Measurements from ENCODE around the gene RAMP1.
A peak's percentile ranks its signal among the peaks of the same experiment; 100 is the strongest.

Gene RAMP1

GRCh38 chr2:237955640-237956401 is 96.4 kb downstream of the RAMP1 start:
- DNase-seq, result peak; percentile 69

- no peak for DNase-seq
These were observed 96.9 kb downstream of the RAMP1 start for GRCh38 chr2:237956402-237956736.

DNA sequence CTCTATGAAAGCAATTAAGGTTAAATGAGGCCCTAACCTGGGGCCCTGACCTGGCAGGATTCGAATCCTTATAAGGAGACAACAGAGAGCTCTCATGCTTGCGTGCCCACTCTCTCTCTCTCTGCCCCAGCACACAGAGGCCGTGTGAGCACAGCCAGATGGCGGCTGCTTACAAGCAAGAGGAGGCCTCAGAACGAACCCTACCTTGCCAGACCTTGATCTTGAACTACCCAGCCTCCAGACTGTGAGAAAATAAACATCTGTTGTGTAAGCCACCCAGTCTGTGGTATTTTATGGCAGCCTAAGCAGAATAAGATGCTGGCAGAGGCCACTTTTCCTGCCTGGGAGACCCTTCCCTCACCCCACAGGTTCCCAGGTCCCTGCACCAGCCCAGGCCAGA is 102.2 kb downstream of the RAMP1 start:
- DNase-seq, result no peak

Measured in hematopoietic multipotent progenitor cell treated with erythropoietin and hydrocortisone succinate and interleukin-3 and kit ligand, for 8 days (in vitro differentiated cells).